HG03439 (cell line): ENCODE results near the gene ZNRF3.

Experiments
- ATAC-seq: cut with Tn5 transposase; IDR thresholded peaks from one replicate; pipeline ENCODE4 v1.9.1; 2021; ENCODE audit warnings: mild to moderate bottlenecking, moderate library complexity; ENCODE audit not compliant: unreplicated experiment

ZNRF3 gene

GRCh38 chr22:28981818-28982499 is 98.6 kb downstream of the ZNRF3 start:
- ATAC-seq = no peak

- ATAC-seq = no peak
Measured at GRCh38 chr22:28983190-28983589, 99.8 kb downstream of the ZNRF3 start.

- no peak for ATAC-seq
Measured at GRCh38 chr22:28983788-28984441, 100.5 kb downstream of the ZNRF3 start.

GRCh38 chr22:28984482-28985158 is 101.2 kb downstream of the ZNRF3 start:
- no peak for ATAC-seq

DNA sequence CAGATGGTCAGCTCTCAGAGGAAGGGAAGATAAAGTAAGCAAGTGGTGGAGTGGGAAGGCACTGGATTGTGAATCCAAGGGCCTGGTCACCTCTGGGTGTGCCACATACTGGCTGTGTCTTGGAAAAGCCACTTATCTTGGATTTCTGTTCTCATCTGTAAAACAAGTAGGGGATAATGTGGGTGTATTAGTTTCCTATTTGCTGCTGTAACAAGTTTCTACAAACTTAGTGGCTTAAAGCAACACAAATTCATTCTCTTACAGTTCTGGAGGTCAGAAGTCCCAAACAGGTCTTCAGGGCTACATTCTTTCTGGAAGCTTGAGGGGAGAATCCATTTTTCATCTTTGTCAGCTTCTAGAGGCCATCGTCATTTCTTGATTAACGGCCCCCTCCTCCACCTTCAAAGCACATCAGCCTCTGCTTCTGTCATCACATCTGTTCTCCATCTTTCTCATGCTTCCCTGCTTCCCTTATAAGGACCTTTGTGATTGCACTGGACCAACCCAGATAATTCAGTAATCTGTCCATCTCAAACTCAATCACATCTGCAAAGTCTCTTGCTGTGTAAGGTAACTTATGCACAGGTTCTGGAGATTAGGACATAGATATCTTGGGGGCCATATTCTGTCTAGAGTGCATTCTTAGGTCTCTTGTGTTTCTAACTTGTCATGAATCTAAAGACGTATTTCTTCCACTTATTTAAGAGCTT is 102.4 kb downstream of the ZNRF3 start:
- ATAC-seq = no peak

DNA sequence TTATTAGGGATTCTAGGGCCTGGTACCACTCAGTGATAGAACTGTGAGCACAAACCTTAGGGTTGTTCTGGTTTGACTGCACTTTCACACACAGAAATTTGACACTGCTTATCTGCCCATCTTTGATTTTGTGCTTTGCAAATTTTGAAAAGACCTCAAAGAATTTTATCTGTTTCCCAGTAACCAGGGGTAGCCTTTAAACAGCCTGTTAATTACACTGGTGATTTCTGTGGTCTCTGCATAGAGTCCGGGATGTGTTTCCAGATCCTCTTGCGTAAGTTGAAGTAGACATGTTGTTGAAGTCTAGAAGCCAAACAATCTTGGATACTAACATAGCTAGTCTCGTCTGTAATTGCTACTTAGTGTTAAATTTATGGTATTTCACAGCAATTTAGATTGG is 103.0 kb downstream of the ZNRF3 start:
- ATAC-seq = no peak

GRCh38 chr22:28988457-28988856 is 105.1 kb downstream of the ZNRF3 start:
- ATAC-seq = no peak

- ATAC-seq = no peak
Measured at GRCh38 chr22:28989035-28989464, 105.7 kb downstream of the ZNRF3 start.

DNA sequence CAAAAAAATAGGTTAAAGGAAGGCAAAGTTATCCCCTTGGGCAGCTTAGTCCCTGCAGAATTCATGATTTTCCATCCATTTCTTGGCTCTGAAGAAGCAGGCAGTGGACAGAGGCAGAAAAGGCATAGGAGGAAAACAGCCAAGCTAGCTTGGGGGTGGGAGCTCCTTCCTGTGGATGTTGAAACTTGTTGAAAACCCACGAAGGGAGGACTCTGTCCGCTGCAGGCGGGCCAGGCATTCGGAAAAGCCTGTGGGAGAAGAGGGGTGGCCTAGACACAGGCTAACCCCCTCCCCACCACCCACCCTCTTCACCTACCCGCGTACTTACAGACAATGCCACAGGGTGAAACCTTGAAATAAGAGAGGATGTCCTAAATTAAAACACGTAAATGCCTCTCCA is 106.1 kb downstream of the ZNRF3 start:
- no peak for ATAC-seq

- ATAC-seq = no peak
Measured at GRCh38 chr22:28989912-28990311, 106.5 kb downstream of the ZNRF3 start.

- ATAC-seq = no peak
Measured at GRCh38 chr22:28992565-28993356, 109.4 kb downstream of the ZNRF3 start.

DNA sequence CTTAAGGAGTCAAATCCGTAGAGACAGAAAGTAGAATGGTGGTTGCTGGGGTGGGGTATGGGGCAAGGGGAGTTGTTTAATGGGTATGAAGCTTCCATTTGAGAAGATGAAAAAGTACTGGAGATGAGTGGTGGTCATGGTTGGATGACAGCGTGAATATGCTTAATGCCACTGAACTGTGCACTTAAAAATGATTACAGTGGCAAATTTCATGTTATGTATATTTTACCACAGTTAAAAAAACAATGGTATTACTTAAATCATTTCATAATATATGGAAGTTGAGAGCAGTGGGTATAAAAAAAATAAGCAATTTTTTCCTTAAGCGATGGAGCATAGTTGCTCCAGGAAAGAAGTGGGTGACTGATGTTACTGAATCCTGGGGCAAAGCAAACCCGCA is 111.2 kb downstream of the ZNRF3 start:
- ATAC-seq = no peak

GRCh38 chr22:28995551-28995950 is 112.2 kb downstream of the ZNRF3 start:
- ATAC-seq = no peak

DNA sequence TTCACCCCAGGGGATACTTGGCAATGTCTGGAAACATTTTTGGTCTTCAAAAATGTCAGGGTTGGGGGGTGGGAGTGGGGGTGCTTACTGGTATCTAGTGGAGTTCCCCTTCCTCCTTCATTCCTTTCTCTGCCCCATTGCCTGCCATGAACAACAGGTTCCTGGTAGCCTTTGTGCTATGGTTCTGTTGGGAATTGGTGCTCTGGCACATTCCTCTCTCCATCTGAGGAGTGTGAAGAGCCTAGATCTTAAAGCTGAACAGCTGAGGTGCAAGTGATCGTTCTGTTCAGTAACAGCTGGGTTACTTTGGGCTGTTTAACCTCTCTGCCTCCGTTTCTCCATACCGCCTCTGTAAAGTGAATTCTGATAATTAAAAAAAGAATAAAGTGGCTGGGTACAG is 114.0 kb downstream of the ZNRF3 start:
- no peak for ATAC-seq

DNA sequence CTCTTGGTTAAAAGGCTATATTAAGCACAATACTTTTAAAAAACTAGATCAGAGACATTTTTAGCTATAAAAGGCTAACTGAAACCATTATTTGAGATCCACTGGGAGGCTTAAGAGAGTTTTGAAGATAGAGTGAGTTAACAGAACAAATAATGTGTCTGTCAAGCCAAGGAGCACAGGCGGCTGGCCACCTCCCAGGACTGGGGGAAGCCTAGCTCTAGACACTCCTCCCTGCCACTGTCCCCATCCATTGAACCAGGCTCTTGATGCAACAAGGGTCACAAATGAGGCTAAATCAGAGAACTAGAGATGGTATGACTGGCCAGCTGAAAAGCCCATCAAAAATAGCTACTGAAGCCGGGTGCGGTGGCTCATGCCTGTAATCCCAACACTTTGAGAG is 115.3 kb downstream of the ZNRF3 start:
- no peak for ATAC-seq

- ATAC-seq = no peak
Measured at GRCh38 chr22:28999510-28999909, 116.1 kb downstream of the ZNRF3 start.

- no peak for ATAC-seq
Measured at GRCh38 chr22:28999919-29000556, 116.7 kb downstream of the ZNRF3 start.

DNA sequence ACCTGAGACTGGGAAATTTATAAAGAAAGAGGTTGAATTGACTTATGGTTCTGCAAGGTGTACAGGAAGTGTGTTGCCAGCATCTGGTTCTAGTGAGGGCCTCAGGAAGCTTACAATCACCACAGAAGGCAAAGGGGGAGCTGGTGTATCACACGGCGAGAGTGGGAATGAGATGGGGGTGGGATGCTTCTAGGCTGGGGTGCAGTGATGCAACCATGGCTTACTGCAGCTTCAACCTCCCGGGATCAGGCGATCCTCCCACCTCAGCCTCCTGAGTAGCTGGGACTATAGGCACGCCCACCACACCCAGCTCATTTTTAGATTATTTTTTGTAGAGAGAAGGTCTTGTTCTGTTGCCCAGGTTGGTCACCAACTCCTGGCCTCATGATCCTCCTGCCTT is 117.3 kb downstream of the ZNRF3 start:
- ATAC-seq = no peak

- no peak for ATAC-seq
Measured at GRCh38 chr22:29002603-29003002, 119.2 kb downstream of the ZNRF3 start.

DNA sequence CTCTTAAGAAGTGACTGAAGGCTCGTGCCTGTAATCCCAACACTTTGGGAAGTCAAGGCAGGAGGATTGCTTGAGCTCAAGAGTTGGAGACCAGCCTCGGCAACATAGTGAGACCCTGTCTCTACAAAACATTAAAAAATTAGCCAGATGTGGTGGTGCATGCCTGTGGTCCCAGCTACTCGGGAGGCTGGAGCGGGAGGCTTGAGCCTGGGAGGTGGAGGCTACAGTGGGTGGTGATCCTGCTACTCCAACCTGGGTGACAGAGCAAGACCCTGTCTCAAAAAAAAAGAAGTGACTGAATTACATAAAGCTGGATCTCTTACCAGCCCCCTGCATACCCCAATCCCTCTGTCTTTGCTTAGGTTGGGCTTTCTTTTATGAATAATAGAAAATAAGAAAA is 120.2 kb downstream of the ZNRF3 start:
- no peak for ATAC-seq
